HEK293 (cell line): ENCODE results near the gene GPLD1.

Experiments
- CTCF ChIA-PET: fragments of 350-600 bp; formaldehyde crosslinking; extraction: SDS; loops from one replicate; lab custom pipeline; 2021; ENCODE audit warnings: antibody characterized with exemption; lab: Yijun Ruan, JAX
- POLR2A ChIA-PET: fragments of 300-600 bp; formaldehyde crosslinking; extraction: SDS; loops from one replicate; lab custom pipeline; 2020; ENCODE audit warnings: antibody characterized with exemption, inconsistent platforms; lab: Yijun Ruan, JAX
- H3K27ac ChIP-seq: fragments of 200-500 bp; sonication (Bioruptor generic); 2 replicates; pipeline ENCODE4 v1.5.1; 2014; ENCODE audit warnings: low read depth, low read length, control low read depth, inconsistent platforms; ENCODE audit errors: extremely low read depth
- H3K36me3 ChIP-seq, 2 experiments: fragments of 200-500 bp in 1 of 2; sonication (Bioruptor generic) in 1 of 2; 1 replicate in 1 of 2; 2 replicates in 1 of 2; pipeline ENCODE4 v1.5.1; 2014 to 2017; ENCODE audit warnings: inconsistent platforms in 2 of 2, low read length in 2 of 2; ENCODE audit not compliant: control insufficient read depth in 2 of 2, insufficient read depth in 1 of 2
- H3K4me1 ChIP-seq: fragments of 200-500 bp; sonication (Bioruptor generic); 2 replicates; pipeline ENCODE4 v1.5.1; 2014; ENCODE audit warnings: mild to moderate bottlenecking, low read length, inconsistent platforms; ENCODE audit not compliant: control insufficient read depth, insufficient read depth
- H3K4me3 ChIP-seq: 2 replicates; pipeline ENCODE4 v1.5.1; 2011; ENCODE audit warnings: low read depth, mild to moderate bottlenecking, control low read depth, low read length, moderate library complexity
- H3K9me3 ChIP-seq: fragments of 200-500 bp; sonication (Bioruptor generic); 2 replicates; pipeline ENCODE4 v1.5.1; 2014; ENCODE audit warnings: low read depth, low read length, inconsistent platforms; ENCODE audit not compliant: control insufficient read depth, insufficient read depth
- GLIS1 ChIP-seq: fragments of 450-650 bp; formaldehyde crosslinking; IDR thresholded peaks from 2 replicates; pipeline ENCODE4 v1.5.1; 2016; ENCODE audit warnings: missing biosample characterization, missing genetic modification characterization
- KLF1 ChIP-seq: fragments of 450-650 bp; formaldehyde crosslinking; IDR thresholded peaks from 2 replicates; pipeline ENCODE4 v1.5.1; 2016; ENCODE audit warnings: missing biosample characterization, missing genetic modification characterization
- PRDM1 ChIP-seq: fragments of 450-650 bp; formaldehyde crosslinking; IDR thresholded peaks from 2 replicates; pipeline ENCODE4; 2016; ENCODE audit warnings: missing biosample characterization, missing genetic modification characterization
- RBAK ChIP-seq: fragments of 450-650 bp; formaldehyde crosslinking; IDR thresholded peaks from 2 replicates; pipeline ENCODE4 v1.5.1; 2016; ENCODE audit warnings: missing biosample characterization, missing genetic modification characterization
- SP7 ChIP-seq: fragments of 450-650 bp; formaldehyde crosslinking; IDR thresholded peaks from 2 replicates; pipeline ENCODE4 v1.5.1; 2016; ENCODE audit warnings: missing biosample characterization, missing genetic modification characterization
- ZBTB6 ChIP-seq: fragments of 450-650 bp; formaldehyde crosslinking; IDR thresholded peaks from 2 replicates; pipeline ENCODE4 v1.5.1; 2017; ENCODE audit warnings: missing biosample characterization, missing genetic modification characterization
- ZBTB7A ChIP-seq: fragments of 450-650 bp; formaldehyde crosslinking; IDR thresholded peaks from 2 replicates; pipeline ENCODE4 v1.5.1; 2016; ENCODE audit warnings: low read depth, missing biosample characterization, missing genetic modification characterization
- ZFP41 ChIP-seq: fragments of 450-650 bp; formaldehyde crosslinking; IDR thresholded peaks from 2 replicates; pipeline ENCODE4 v1.5.1; 2016; ENCODE audit warnings: missing biosample characterization, missing genetic modification characterization, borderline replicate concordance
- ZFP69B ChIP-seq: fragments of 450-650 bp; formaldehyde crosslinking; IDR thresholded peaks from 2 replicates; pipeline ENCODE4 v1.5.1; 2016; ENCODE audit warnings: missing biosample characterization, missing genetic modification characterization
- ZNF202 ChIP-seq: fragments of 450-650 bp; formaldehyde crosslinking; IDR thresholded peaks from 2 replicates; pipeline ENCODE4 v1.5.1; 2016; ENCODE audit warnings: missing biosample characterization, missing genetic modification characterization, borderline replicate concordance
- ZNF214 ChIP-seq: fragments of 450-650 bp; formaldehyde crosslinking; IDR thresholded peaks from 2 replicates; pipeline ENCODE4 v1.5.1; 2017; ENCODE audit warnings: missing biosample characterization, mild to moderate bottlenecking, missing genetic modification characterization, borderline replicate concordance
- ZNF292 ChIP-seq: fragments of 450-650 bp; formaldehyde crosslinking; IDR thresholded peaks from 2 replicates; pipeline ENCODE4 v1.5.1; 2016; ENCODE audit warnings: low read depth, missing biosample characterization, missing genetic modification characterization, borderline replicate concordance
- ZNF366 ChIP-seq: fragments of 450-650 bp; formaldehyde crosslinking; conservative IDR thresholded peaks from 2 replicates; pipeline ENCODE4 v1.5.1; 2016; ENCODE audit warnings: missing biosample characterization, missing genetic modification characterization
- ZNF747 ChIP-seq: fragments of 450-650 bp; formaldehyde crosslinking; IDR thresholded peaks from 2 replicates; pipeline ENCODE4 v1.5.1; 2016; ENCODE audit warnings: missing biosample characterization, missing genetic modification characterization
- ZNF76 ChIP-seq: fragments of 450-650 bp; formaldehyde crosslinking; IDR thresholded peaks from 2 replicates; pipeline ENCODE4; 2016; ENCODE audit warnings: low read depth, missing biosample characterization, missing genetic modification characterization, borderline replicate concordance
- ZSCAN23 ChIP-seq: fragments of 450-650 bp; formaldehyde crosslinking; IDR thresholded peaks from 2 replicates; pipeline ENCODE4 v1.5.1; 2016; ENCODE audit warnings: missing biosample characterization, missing genetic modification characterization
- TF ChIP-seq, protein P1 (sequence below): fragments of 450-650 bp; formaldehyde crosslinking; IDR thresholded peaks from 2 replicates; pipeline ENCODE4 v1.5.1; 2016; ENCODE audit warnings: missing biosample characterization, missing genetic modification characterization

GPLD1 gene

GRCh38 chr6:24489470-24489869 is at the start of gene GPLD1:
Gene GPLD1, minus strand, starts transcription at chr6:24489578. Its CDS starts 67 bp downstream, at chr6:24489511.
- CTCF ChIA-PET = interaction anchor here (0.6 to 2.4 kb wide), 2 partner anchors 22 to 32 kb away, joined by 3 to 5 read pairs; no protein-coding TSS in a partner anchor
- H3K4me3 ChIP-seq = no peak within 1 kb of the TSS
- 0 out of 2 replicates have a peak, but pooled peaks cover 2% of the 10 kb centered on the region for H3K4me1 ChIP-seq
- no peak within 1 kb of the TSS for H3K27ac ChIP-seq
- no peaks in the 10 kb centered on the region for H3K36me3 ChIP-seq
- TF ChIP-seq ZNF214 (no peak), SP7 (tag by site-specific recombination) (no peak), ZBTB7A (tag by site-specific recombination) (no peak), ZNF76 (tag by site-specific recombination) (no peak), ZNF366 (tag by site-specific recombination) (no peak), ZNF202 (tag by site-specific recombination) (no peak), ZBTB6 (tag by site-specific recombination) (no peak), ZNF747 (tag by site-specific recombination) (no peak), PRDM1 (tag by site-specific recombination) (no peak), ZNF292 (tag by site-specific recombination) (no peak), ZFP41 (tag by site-specific recombination) (no peak), ZFP69B (tag by site-specific recombination) (no peak), ZSCAN23 (tag by site-specific recombination) (no peak)
- TF ChIP-seq, all 188 proteins: peak for 0
- POLR2A ChIA-PET = no interaction called here
- H3K9me3 ChIP-seq = no peaks in the 10 kb centered on the region

DNA sequence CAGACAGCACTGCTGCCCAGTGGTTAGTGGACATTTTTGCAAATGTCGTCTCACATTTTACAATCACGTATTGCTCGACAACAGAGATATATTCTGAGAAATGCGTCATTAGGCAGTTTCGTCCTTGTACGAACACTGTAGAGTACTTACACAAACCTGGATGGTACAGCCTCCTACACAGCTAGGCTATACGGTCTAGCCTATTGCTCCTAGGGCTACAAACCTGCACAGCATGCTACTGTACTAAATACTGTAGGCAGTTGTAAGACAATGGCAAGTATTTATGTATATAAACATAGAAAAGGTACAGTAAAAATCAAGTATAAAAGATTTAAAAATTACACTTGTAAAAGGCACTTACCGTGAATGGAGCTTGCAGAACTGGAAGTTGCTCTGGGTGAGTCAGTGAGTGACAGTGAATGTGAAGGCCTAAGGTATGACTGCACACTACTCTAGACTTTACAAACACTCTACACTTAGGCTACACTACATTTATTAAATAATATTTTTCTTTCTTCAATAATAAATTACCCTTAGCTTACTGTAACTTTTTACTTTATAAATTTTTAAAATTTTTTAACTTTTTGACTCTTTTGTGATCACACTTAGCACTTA is 48.5 kb upstream of the GPLD1 start:
- Histone ChIP-seq H3K4me3 (no peak overlapping the region), H3K4me1 (peaks cover 10% of the 10 kb centered on the region; the same call in 1 of the 2 replicates), H3K9me3 (no peaks in the 10 kb centered on the region), H3K36me3 (peaks cover 0 to 15% of the 10 kb centered on the region in 2 experiments; a peak in 1 of 3 replicates), H3K27ac (no peak overlapping the region)
- POLR2A ChIA-PET = no interaction called here
- TF ChIP-seq KLF1 (tag by site-specific recombination) = no peak
- TF ChIP-seq, protein P1, sequence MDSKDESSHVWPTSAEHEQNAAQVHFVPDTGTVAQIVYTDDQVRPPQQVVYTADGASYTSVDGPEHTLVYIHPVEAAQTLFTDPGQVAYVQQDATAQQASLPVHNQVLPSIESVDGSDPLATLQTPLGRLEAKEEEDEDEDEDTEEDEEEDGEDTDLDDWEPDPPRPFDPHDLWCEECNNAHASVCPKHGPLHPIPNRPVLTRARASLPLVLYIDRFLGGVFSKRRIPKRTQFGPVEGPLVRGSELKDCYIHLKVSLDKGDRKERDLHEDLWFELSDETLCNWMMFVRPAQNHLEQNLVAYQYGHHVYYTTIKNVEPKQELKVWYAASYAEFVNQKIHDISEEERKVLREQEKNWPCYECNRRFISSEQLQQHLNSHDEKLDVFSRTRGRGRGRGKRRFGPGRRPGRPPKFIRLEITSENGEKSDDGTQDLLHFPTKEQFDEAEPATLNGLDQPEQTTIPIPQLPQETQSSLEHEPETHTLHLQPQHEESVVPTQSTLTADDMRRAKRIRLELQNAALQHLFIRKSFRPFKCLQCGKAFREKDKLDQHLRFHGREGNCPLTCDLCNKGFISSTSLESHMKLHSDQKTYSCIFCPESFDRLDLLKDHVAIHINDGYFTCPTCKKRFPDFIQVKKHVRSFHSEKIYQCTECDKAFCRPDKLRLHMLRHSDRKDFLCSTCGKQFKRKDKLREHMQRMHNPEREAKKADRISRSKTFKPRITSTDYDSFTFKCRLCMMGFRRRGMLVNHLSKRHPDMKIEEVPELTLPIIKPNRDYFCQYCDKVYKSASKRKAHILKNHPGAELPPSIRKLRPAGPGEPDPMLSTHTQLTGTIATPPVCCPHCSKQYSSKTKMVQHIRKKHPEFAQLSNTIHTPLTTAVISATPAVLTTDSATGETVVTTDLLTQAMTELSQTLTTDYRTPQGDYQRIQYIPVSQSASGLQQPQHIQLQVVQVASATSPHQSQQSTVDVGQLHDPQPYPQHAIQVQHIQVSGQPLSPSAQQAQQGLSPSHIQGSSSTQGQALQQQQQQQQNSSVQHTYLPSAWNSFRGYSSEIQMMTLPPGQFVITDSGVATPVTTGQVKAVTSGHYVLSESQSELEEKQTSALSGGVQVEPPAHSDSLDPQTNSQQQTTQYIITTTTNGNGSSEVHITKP (tag by site-specific recombination) = 0 out of 2 replicates have a peak, but pooled peaks have one; percentile 16
- CTCF ChIA-PET = interaction anchor here (0.6 to 3.9 kb wide), 9 partner anchors 11 to 387 kb away, joined by 3 to 23 read pairs (median 5); no protein-coding TSS in a partner anchor

- H3K4me1 ChIP-seq = peaks cover 10% of the 10 kb centered on the region; the same call in 1 of the 2 replicates
- TF ChIP-seq RBAK (tag by site-specific recombination) (no peak), GLIS1 (tag by site-specific recombination) (peak; percentile 69)
- TF ChIP-seq, all 188 proteins: peak for 1
- ChIA-PET CTCF (interaction anchor here (0.6 to 3.9 kb wide), 6 partner anchors 14 to 388 kb away, joined by 3 to 23 read pairs (median 11); no protein-coding TSS in a partner anchor), POLR2A (no interaction called here)
- H3K4me3 ChIP-seq = no peak overlapping the region
- peaks cover 0 to 15% of the 10 kb centered on the region in 2 experiments; a peak in 1 of 3 replicates for H3K36me3 ChIP-seq
- H3K9me3 ChIP-seq = no peaks in the 10 kb centered on the region
- H3K27ac ChIP-seq = no peak overlapping the region
These were observed 47.8 kb upstream of the GPLD1 start for GRCh38 chr6:24537082-24537699.
